CD4-positive, alpha-beta T cell treated with Interleukin-2 at 100 ng/mL for 4 hours (primary cell): Measurements from ENCODE around the gene DMRTC2.

Experiments
- DNase-seq: peaks from one replicate; pipeline ENCODE4 v3.0.0-alpha.2; 2020; ENCODE audit warnings: low spot score

The DMRTC2 gene

GRCh38 chr19:41890936-41891335 is 46.1 kb downstream of the DMRTC2 start:
- no peak for DNase-seq

GRCh38 chr19:41892173-41892902 is 47.5 kb downstream of the DMRTC2 start:
- no peak for DNase-seq

- DNase-seq, result no peak
Measured at GRCh38 chr19:41893899-41894298, 49.1 kb downstream of the DMRTC2 start.

GRCh38 chr19:41894350-41894749 is 49.5 kb downstream of the DMRTC2 start:
- no peak for DNase-seq

- no peak for DNase-seq
Measured at GRCh38 chr19:41895745-41896580, 51.1 kb downstream of the DMRTC2 start.

GRCh38 chr19:41896581-41896942 is 51.7 kb downstream of the DMRTC2 start:
- no peak for DNase-seq

GRCh38 chr19:41897181-41897580 is 52.3 kb downstream of the DMRTC2 start:
- no peak for DNase-seq

GRCh38 chr19:41897820-41898219 is 53.0 kb downstream of the DMRTC2 start:
- DNase-seq, result no peak

- DNase-seq, result no peak
Measured at GRCh38 chr19:41898235-41898634, 53.4 kb downstream of the DMRTC2 start.
